Measurements from ENCODE around the gene ZNF558.

DNA sequence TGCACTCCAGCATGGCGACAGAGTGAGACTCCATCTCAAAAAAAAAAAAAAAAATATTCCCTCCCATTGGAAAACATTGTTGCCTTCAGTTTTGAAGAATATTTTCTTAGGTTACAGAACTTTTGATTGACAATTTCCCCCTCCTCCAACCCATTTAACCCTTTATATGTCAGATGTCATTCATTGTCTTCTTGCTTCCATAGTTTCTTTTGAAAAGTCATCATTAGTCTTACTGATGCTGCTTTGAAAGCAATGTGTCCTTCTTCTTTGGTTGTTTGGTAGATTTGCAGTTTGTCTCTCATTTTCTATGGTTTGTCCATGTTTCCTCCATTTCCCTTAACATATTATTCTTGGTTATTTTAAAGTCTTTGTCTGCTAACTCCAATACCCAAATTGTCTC lies 25.4 kb downstream of the ZNF558 start:
- no peak for TF ChIP-seq EP300 (IDR thresholded peaks at IDR 0.05; ENCODE audit: borderline replicate concordance in 1 of 2, low read depth in 2 of 2, low read length in 2 of 2)
- TF ChIP-seq POLR2A (IDR thresholded peaks at IDR 0.05; ENCODE audit: control extremely low read depth in 1 of 2, low read depth in 2 of 2, low read length in 2 of 2) = no peak
- TF ChIP-seq, protein P1, sequence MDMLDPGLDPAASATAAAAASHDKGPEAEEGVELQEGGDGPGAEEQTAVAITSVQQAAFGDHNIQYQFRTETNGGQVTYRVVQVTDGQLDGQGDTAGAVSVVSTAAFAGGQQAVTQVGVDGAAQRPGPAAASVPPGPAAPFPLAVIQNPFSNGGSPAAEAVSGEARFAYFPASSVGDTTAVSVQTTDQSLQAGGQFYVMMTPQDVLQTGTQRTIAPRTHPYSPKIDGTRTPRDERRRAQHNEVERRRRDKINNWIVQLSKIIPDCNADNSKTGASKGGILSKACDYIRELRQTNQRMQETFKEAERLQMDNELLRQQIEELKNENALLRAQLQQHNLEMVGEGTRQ (IDR thresholded peaks at IDR 0.05; ENCODE audit: low read length) = no peak
- TF ChIP-seq RFX5 (IDR thresholded peaks at IDR 0.05; ENCODE audit: borderline replicate concordance, low read depth, low read length) = no peak
- TF ChIP-seq, protein P2, sequence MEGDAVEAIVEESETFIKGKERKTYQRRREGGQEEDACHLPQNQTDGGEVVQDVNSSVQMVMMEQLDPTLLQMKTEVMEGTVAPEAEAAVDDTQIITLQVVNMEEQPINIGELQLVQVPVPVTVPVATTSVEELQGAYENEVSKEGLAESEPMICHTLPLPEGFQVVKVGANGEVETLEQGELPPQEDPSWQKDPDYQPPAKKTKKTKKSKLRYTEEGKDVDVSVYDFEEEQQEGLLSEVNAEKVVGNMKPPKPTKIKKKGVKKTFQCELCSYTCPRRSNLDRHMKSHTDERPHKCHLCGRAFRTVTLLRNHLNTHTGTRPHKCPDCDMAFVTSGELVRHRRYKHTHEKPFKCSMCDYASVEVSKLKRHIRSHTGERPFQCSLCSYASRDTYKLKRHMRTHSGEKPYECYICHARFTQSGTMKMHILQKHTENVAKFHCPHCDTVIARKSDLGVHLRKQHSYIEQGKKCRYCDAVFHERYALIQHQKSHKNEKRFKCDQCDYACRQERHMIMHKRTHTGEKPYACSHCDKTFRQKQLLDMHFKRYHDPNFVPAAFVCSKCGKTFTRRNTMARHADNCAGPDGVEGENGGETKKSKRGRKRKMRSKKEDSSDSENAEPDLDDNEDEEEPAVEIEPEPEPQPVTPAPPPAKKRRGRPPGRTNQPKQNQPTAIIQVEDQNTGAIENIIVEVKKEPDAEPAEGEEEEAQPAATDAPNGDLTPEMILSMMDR (IDR thresholded peaks at IDR 0.05; ENCODE audit: control extremely low read depth in 1 of 3, insufficient read depth in 1 of 3, low read depth in 1 of 3, low read length in 3 of 3) = no peak
- TF ChIP-seq TEAD4 (IDR thresholded peaks at IDR 0.05; ENCODE audit: low read depth, low read length) = no peak
- no peak for TF ChIP-seq EGR1 (IDR thresholded peaks at IDR 0.05; ENCODE audit: borderline replicate concordance, low read depth, low read length)
- TF ChIP-seq CHD2 (IDR thresholded peaks at IDR 0.05; ENCODE audit: low read length) = no peak
- TF ChIP-seq, protein P3, sequence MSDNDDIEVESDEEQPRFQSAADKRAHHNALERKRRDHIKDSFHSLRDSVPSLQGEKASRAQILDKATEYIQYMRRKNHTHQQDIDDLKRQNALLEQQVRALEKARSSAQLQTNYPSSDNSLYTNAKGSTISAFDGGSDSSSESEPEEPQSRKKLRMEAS (IDR thresholded peaks at IDR 0.05) = no peak
- no peak for TF ChIP-seq CEBPB (IDR thresholded peaks at IDR 0.05; ENCODE audit: low read depth, low read length)
- TF ChIP-seq TCF12 (IDR thresholded peaks at IDR 0.05; ENCODE audit: low read depth, low read length) = no peak
